Activated CD4-positive, alpha-beta T cell treated with anti-CD3 and anti-CD28 coated beads, Interleukin-2, amount 50 U/mL, for 1 hour (primary cell): Measurements from ENCODE around the gene TSC22D4.
"Not testable (repeated sequence)": the region's sequence is repeated elsewhere in the genome, so short reads cannot be mapped to it uniquely, and the experiment has no call there.

Experiments used
- DNase-seq: peaks from one replicate; pipeline ENCODE4 v3.0.0-alpha.2; 2020

The TSC22D4 gene

GRCh38 chr7:100478958-100479660 is at the start of gene TSC22D4:
TSC22D4 (minus strand) TSS chr7:100479214; CDS start chr7:100478038, 1,176 bp downstream.
- DNase-seq: peak; percentile 88

GRCh38 chr7:100528108-100528866 is 49.3 kb upstream of the TSC22D4 start:
- not testable (repeated sequence) for DNase-seq

- not testable (repeated sequence) for DNase-seq
Measured at GRCh38 chr7:100523192-100523591, 44.2 kb upstream of the TSC22D4 start.

GRCh38 chr7:100521909-100522593 is 43.0 kb upstream of the TSC22D4 start:
- not testable (repeated sequence) for DNase-seq

DNA sequence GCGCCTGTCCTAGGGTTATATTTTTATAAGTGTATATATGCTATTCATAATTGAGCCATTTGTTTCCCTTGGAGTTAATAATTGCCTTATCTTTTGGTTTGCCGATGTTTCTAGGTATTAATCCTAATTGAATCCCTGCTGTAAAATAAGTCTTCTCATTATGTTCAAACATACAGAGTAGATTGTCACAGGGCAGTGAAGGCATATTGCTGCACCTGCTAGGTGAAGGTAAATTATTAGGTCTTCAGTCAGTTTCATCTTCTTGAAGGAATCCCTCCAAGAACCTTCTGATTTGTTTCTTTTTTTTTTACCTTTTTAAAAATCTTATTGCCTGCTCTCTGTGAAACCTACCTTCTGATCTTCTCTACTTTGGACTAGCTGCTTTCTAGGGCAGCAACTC is 42.1 kb upstream of the TSC22D4 start:
- no peak for DNase-seq

DNA sequence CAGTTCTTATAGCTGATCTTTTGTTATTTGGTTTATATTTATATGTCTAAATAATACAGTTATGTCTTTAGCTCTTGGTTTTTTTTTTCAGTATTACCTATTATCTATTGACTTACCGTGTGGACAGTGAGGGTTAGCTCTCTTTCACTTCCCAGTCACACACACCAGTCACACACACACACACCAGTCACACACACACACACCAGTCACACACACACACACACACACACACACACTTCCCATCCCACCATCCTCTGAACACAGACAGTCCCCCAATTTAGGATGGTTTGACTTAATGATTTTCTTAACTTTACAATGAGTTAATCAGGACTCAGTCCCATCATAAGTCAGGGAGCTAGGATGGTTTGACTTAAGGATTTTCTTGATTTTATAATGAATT is 41.1 kb upstream of the TSC22D4 start:
- DNase-seq: no peak

- DNase-seq: no peak
Measured at GRCh38 chr7:100519580-100519979, 40.6 kb upstream of the TSC22D4 start.

DNA sequence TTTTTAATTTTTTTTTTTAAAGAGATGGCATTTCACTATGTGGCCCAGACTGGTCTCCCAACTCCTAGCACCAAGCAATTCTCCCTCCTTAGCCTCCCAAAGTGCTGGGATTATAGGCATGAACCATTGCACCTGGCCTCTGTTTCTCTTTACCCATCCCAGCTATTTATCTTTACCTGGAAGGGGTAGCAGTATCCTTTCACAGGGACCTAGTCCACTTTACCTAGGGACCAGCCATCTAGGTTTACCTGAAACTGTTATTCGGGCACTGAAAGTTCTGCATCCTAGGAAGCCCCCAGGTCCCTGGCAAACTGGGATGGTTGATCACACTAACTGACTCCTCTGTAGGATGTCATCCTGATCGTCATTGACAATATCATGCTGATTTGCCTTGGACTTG is 38.3 kb upstream of the TSC22D4 start:
- DNase-seq: no peak

- DNase-seq: peak; percentile 46
Measured at GRCh38 chr7:100516135-100516812, 37.3 kb upstream of the TSC22D4 start.

DNA sequence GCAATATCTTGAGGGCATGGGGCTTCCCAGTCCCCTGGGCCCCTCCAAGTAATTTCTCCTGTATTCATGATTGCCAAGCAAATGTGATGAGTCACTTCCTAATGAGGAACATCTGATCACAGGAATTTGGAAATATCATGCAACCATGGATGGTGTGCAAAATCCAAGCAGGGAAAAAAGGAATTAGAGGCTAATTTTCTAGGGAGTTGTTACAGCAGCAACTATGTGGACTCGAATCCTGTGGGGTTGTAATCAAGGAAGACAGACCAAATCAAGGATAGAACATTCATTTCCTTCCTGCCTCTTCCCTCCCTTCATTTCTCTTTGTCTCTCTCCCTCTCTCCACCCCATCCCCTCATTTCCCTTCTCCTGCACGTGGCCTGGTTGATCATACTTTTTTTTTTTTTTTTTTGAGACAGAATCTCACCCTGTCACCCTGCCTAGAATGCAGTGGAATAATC is 36.1 kb upstream of the TSC22D4 start:
- no peak for DNase-seq

DNA sequence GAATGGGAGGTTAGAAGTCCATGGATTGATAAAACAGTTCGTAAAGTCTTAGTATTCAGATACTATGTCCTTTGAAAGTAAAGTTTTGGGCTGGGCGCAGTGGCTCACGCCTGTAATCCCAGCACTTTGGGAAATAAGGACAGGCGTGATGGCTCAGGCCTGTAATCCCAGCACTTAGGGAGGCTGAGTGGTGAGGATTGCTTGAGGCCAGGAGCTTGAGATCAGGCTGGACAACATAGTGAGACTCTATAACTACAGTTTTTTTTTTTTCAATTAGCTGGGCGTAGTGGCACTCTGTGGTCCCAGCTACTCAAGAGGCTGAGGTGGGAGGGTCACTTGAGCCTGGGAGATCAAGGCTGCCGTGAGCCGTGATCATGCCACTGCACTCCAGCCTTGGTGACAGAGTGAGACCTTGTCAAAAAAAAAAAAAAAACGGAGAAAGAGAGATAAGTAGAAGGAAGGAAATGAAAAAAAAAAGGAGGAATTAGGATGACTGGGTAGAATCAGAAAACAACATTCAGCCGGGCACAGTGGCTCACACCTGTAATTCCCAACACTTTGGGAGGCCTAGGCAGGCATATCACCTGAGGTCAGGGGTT is 34.3 kb upstream of the TSC22D4 start:
- DNase-seq: no peak

GRCh38 chr7:100510437-100511239 is 31.6 kb upstream of the TSC22D4 start:
- no peak for DNase-seq

GRCh38 chr7:100509231-100509630 is 30.2 kb upstream of the TSC22D4 start:
- DNase-seq: no peak

DNA sequence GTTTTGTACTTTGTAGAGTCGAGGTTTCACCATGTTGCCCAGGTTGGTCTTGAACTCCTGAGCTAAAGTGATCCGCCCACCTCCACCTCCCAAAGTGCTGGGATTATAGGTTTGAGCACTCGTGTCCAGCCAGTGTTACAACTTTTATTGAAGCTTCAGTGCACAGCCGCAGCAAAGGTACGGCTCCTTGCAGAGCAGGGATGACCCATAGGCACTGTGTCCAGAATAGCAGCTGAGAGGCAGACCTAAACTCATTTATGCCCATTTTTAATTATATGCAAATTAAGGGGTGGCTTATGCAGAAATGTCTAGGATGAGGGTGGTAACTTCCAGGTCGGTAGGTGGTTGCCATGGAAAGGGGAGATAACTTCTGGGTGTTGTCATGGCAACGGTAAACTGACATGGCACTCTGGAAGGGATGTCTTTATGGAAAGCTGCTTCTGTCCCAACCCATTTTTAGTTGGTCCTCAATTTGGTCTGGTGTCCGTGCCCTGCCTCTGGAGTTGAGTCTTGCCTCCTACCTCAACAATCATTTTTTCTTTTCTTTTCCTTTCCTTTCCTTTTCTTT is 27.4 kb upstream of the TSC22D4 start:
- DNase-seq: no peak

- DNase-seq: no peak
Measured at GRCh38 chr7:100504887-100505611, 26.0 kb upstream of the TSC22D4 start.

GRCh38 chr7:100504031-100504430 is 25.0 kb upstream of the TSC22D4 start:
- not testable (repeated sequence) for DNase-seq

DNA sequence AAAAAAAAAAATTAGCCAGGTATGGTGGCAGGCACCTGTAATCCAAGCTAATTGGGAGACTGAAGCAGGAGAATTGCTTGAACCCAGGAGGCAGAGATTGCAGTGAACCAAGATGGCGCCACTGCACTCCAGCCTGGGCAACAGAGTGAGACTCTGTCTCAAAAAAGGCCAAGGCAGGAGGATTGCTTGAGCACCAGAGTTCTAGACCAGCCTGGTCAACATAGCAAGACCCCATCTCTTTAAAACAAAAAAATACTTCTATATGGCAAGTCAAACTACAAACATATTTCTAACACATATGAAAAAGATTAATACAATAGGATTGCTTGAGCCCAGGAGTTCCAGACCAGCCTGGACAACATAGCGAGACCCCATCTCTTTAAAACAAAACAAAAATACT is 21.7 kb upstream of the TSC22D4 start:
- not testable (repeated sequence) for DNase-seq

DNA sequence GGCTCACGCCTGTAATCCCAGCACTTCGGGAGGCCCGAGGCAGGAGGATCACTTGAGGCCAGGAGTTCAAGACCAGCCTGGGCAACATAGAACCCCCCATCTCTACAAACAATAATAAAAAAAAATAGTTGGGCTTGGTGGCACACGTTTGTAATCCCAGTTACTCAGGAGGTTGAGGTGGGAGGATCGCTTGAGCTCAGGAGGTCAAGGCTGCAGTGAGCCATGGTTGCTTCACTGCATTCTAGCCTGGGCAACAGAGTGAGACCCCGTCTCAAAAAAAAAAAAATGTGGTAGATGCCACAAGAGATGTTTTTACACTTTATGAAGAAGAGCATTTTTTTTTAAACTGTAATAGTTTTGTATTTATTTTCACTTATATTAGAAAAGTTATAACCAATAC is 17.5 kb upstream of the TSC22D4 start:
- no peak for DNase-seq

- DNase-seq: peak; percentile 58
Measured at GRCh38 chr7:100493476-100494264, 14.7 kb upstream of the TSC22D4 start.
